Astrocyte (in vitro differentiated cells and primary cell): ENCODE measurements around the gene COL4A4. TPM values are rescaled to one million over a fixed set of nuclear protein-coding genes. Genes with fewer than 3 reads are reported as not detected.

Source experiments
- DNase-seq: peaks from one replicate; pipeline ENCODE4 v3.0.0-alpha.2; 2010; ENCODE audit warnings: low read depth
- FAIRE-seq: peaks from 2 replicates; lab custom pipeline; 2011; peaks lifted over from hg19 to GRCh38; lab: Jason Lieb, UNC
- H2AFZ ChIP-seq: 2 replicates; pipeline ENCODE4 v1.6.0; 2012; ENCODE audit warnings: low read depth, low read length, inconsistent platforms
- H3K27ac ChIP-seq: 2 replicates; pipeline ENCODE4 v1.5.1; 2011; ENCODE audit warnings: low read depth, low read length, inconsistent platforms
- H3K27me3 ChIP-seq: 2 replicates; pipeline ENCODE4 v1.6.0; 2011; ENCODE audit warnings: low read length, inconsistent platforms; ENCODE audit not compliant: insufficient read depth
- H3K36me3 ChIP-seq: 2 replicates; pipeline ENCODE4 v1.5.1; 2011; ENCODE audit warnings: low read length, inconsistent platforms; ENCODE audit not compliant: insufficient read depth
- H3K4me1 ChIP-seq: 2 replicates; pipeline ENCODE4 v1.5.1; 2011; ENCODE audit warnings: low read length, inconsistent platforms; ENCODE audit not compliant: insufficient read depth
- H3K4me2 ChIP-seq: 2 replicates; pipeline ENCODE4 v1.6.0; 2012; ENCODE audit warnings: low read length, inconsistent platforms
- H3K4me3 ChIP-seq: 2 replicates; pipeline ENCODE4 v1.5.1; 2011; ENCODE audit warnings: low read depth, mild to moderate bottlenecking, low read length, inconsistent platforms; ENCODE audit not compliant: insufficient read depth
- H3K79me2 ChIP-seq: 2 replicates; pipeline ENCODE4 v1.6.0; 2012; ENCODE audit warnings: mild to moderate bottlenecking, low read length, inconsistent platforms; ENCODE audit not compliant: insufficient read depth
- H3K9ac ChIP-seq: 2 replicates; pipeline ENCODE4 v1.6.0; 2012; ENCODE audit warnings: mild to moderate bottlenecking, low read length, inconsistent platforms
- H3K9me3 ChIP-seq: 2 replicates; pipeline ENCODE4 v1.5.1; 2012; ENCODE audit warnings: low read depth, mild to moderate bottlenecking, low read length, inconsistent platforms; ENCODE audit not compliant: insufficient read depth
- H4K20me1 ChIP-seq: 2 replicates; pipeline ENCODE4 v1.6.0; 2012; ENCODE audit warnings: low read length, inconsistent platforms; ENCODE audit not compliant: insufficient read depth
- H3K27ac Mint-ChIP-seq: one replicate; pipeline ENCODE4 v1.8.0; 2021; ENCODE audit warnings: mild to moderate bottlenecking, mixed read lengths; ENCODE audit not compliant: unreplicated experiment
- H3K27me3 Mint-ChIP-seq: one replicate; pipeline ENCODE4 v1.8.0; 2021; ENCODE audit warnings: low read depth, mixed read lengths; ENCODE audit not compliant: unreplicated experiment
- H3K36me3 Mint-ChIP-seq: one replicate; pipeline ENCODE4 v1.8.0; 2021; ENCODE audit warnings: low read depth, mixed read lengths; ENCODE audit not compliant: unreplicated experiment
- H3K4me1 Mint-ChIP-seq: one replicate; pipeline ENCODE4 v1.8.0; 2021; ENCODE audit warnings: low read depth, mixed read lengths; ENCODE audit not compliant: unreplicated experiment
- H3K4me3 Mint-ChIP-seq: one replicate; pipeline ENCODE4 v1.8.0; 2021; ENCODE audit warnings: mild to moderate bottlenecking, moderate library complexity, mixed read lengths; ENCODE audit not compliant: unreplicated experiment
- H3K9me3 Mint-ChIP-seq: one replicate; pipeline ENCODE4 v1.8.0; 2021; ENCODE audit warnings: mild to moderate bottlenecking, mixed read lengths; ENCODE audit not compliant: unreplicated experiment
- EZH2 ChIP-seq: IDR thresholded peaks from 2 replicates; pipeline ENCODE4 v1.6.1; 2012; ENCODE audit warnings: mild to moderate bottlenecking, low read length, inconsistent platforms; ENCODE audit not compliant: insufficient read depth
- total RNA-seq: library from RNA; stranded (reverse); gene quantifications from 2 replicates; pipeline ENCODE4 v1.2.1, GENCODE V29; 2021
- TF ChIP-seq, protein P1 (sequence below): IDR thresholded peaks from 2 replicates; pipeline ENCODE4 v1.5.1; 2011; ENCODE audit warnings: low read depth, mild to moderate bottlenecking, inconsistent platforms, low read length, moderate library complexity; ENCODE audit not compliant: insufficient read depth

The COL4A4 gene
- total RNA-seq, 1 donor from 2014 or later = 0.36 TPM

DNA sequence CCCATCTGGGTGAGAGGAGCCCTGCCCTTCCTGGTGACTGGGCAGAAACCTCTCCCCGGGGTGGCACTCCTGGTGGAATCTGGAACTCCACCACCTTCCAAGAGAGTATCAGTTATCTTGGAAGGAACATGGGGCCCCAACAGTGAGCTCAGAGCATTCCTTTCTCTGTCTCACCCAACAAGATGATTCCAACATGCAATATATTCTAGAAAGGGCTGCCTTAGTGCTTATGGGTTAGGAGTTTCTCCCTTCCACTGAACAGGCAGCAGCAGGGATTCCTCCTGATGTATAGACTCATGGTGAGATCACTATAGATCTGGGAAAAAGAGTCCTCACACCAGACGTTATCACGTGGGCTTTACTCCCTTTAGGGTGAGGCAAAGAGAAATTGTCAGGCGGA, 147.1 kb downstream of the COL4A4 start:
- Histone ChIP-seq H3K9ac (no peak overlapping the region), H4K20me1 (no peaks in the 10 kb centered on the region), H3K36me3 (no peaks in the 10 kb centered on the region), H3K27ac (no peak overlapping the region), H3K9me3 (no peaks in the 10 kb centered on the region), H2AFZ (no peak overlapping the region), H3K4me2 (no peak overlapping the region), H3K4me3 (no peak overlapping the region), H3K27me3 (no peaks in the 10 kb centered on the region), H3K4me1 (no peaks in the 10 kb centered on the region), H3K79me2 (no peaks in the 10 kb centered on the region)
- H3K4me1 Mint-ChIP-seq = no peaks in the 10 kb centered on the region
- peaks cover 2% of the 10 kb centered on the region for H3K9me3 Mint-ChIP-seq
- no peaks in the 10 kb centered on the region for H3K36me3 Mint-ChIP-seq
- H3K27me3 Mint-ChIP-seq = no peaks in the 10 kb centered on the region
- TF ChIP-seq EZH2 = no peak
- TF ChIP-seq, protein P1, sequence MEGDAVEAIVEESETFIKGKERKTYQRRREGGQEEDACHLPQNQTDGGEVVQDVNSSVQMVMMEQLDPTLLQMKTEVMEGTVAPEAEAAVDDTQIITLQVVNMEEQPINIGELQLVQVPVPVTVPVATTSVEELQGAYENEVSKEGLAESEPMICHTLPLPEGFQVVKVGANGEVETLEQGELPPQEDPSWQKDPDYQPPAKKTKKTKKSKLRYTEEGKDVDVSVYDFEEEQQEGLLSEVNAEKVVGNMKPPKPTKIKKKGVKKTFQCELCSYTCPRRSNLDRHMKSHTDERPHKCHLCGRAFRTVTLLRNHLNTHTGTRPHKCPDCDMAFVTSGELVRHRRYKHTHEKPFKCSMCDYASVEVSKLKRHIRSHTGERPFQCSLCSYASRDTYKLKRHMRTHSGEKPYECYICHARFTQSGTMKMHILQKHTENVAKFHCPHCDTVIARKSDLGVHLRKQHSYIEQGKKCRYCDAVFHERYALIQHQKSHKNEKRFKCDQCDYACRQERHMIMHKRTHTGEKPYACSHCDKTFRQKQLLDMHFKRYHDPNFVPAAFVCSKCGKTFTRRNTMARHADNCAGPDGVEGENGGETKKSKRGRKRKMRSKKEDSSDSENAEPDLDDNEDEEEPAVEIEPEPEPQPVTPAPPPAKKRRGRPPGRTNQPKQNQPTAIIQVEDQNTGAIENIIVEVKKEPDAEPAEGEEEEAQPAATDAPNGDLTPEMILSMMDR = no peak
- no peak for FAIRE-seq
- DNase-seq = no peak
- H3K27ac Mint-ChIP-seq = no peak overlapping the region
- H3K4me3 Mint-ChIP-seq = no peak overlapping the region

GRCh38 chr2:227013881-227014280, 150.1 kb downstream of the COL4A4 start:
- no peak for TF ChIP-seq EZH2
- TF ChIP-seq, protein P1 = no peak
- H3K36me3 Mint-ChIP-seq = no peaks in the 10 kb centered on the region
- DNase-seq (no peak), FAIRE-seq (no peak)
- no peaks in the 10 kb centered on the region for H4K20me1 ChIP-seq
- no peak overlapping the region for H3K27ac Mint-ChIP-seq
- peaks cover 6% of the 10 kb centered on the region for H3K9me3 Mint-ChIP-seq
- no peak overlapping the region for H2AFZ ChIP-seq
- H3K9ac ChIP-seq = no peak overlapping the region
- no peak overlapping the region for H3K27ac ChIP-seq
- H3K9me3 ChIP-seq = peaks cover 6% of the 10 kb centered on the region
- H3K36me3 ChIP-seq = no peaks in the 10 kb centered on the region
- H3K4me1 Mint-ChIP-seq = no peaks in the 10 kb centered on the region
- no peak overlapping the region for H3K4me2 ChIP-seq
- no peaks in the 10 kb centered on the region for H3K27me3 ChIP-seq
- H3K4me3 Mint-ChIP-seq = no peak overlapping the region
- no peaks in the 10 kb centered on the region for H3K79me2 ChIP-seq
- no peaks in the 10 kb centered on the region for H3K4me1 ChIP-seq
- no peak overlapping the region for H3K4me3 ChIP-seq
- H3K27me3 Mint-ChIP-seq = no peaks in the 10 kb centered on the region

- peaks cover 8% of the 10 kb centered on the region for H3K9me3 Mint-ChIP-seq
- no peak for FAIRE-seq
- no peak overlapping the region for H3K9ac ChIP-seq
- no peak for DNase-seq
- H3K27me3 Mint-ChIP-seq = no peaks in the 10 kb centered on the region
- TF ChIP-seq, protein P1 = no peak
- TF ChIP-seq EZH2 = no peak
- H3K4me1 ChIP-seq = no peaks in the 10 kb centered on the region
- no peaks in the 10 kb centered on the region for H4K20me1 ChIP-seq
- no peak overlapping the region for H2AFZ ChIP-seq
- H3K27me3 ChIP-seq = no peaks in the 10 kb centered on the region
- no peak overlapping the region for H3K27ac Mint-ChIP-seq
- H3K4me2 ChIP-seq = no peak overlapping the region
- peaks cover 6% of the 10 kb centered on the region for H3K9me3 ChIP-seq
- no peaks in the 10 kb centered on the region for H3K79me2 ChIP-seq
- no peaks in the 10 kb centered on the region for H3K36me3 Mint-ChIP-seq
- no peak overlapping the region for H3K4me3 ChIP-seq
- H3K4me3 Mint-ChIP-seq = no peak overlapping the region
- H3K27ac ChIP-seq = no peak overlapping the region
- H3K4me1 Mint-ChIP-seq = no peaks in the 10 kb centered on the region
- no peaks in the 10 kb centered on the region for H3K36me3 ChIP-seq
These were observed 150.7 kb downstream of the COL4A4 start for GRCh38 chr2:227013330-227013729.
